Activated CD4-positive, alpha-beta T cell treated with anti-CD3 and anti-CD28 coated beads, Interleukin-2, amount 10 ng/mL, durations not matched to agents 7 days and 5 days (primary cell): Measurements from ENCODE around the gene SOX1. TPM values are rescaled to one million over a fixed set of nuclear protein-coding genes. Genes with fewer than 3 reads are reported as not detected.

Source experiments
- CTCF ChIA-PET: fragments of 350-600 bp; sonication (Branson Sonifier 250); formaldehyde crosslinking; loops from one replicate; lab custom pipeline; 2021; ENCODE audit warnings: antibody characterized with exemption; lab: Charles Lee
- POLR2A ChIA-PET: fragments of 350-600 bp; sonication (Branson Sonifier 250); formaldehyde crosslinking; loops from one replicate; lab custom pipeline; 2021; ENCODE audit warnings: antibody characterized with exemption; lab: Charles Lee
- DNase-seq: peaks from one replicate; pipeline ENCODE4 v3.0.0-alpha.2; 2020
- H3K27ac Mint-ChIP-seq: one replicate; pipeline ENCODE4 v1.8.0; 2021; ENCODE audit warnings: mild to moderate bottlenecking, moderate library complexity, mixed read lengths
- H3K27me3 Mint-ChIP-seq: one replicate; pipeline ENCODE4 v1.8.0; 2021; ENCODE audit warnings: mixed read lengths
- H3K36me3 Mint-ChIP-seq: one replicate; pipeline ENCODE4 v1.8.0; 2021; ENCODE audit warnings: low read depth, mixed read lengths
- H3K4me1 Mint-ChIP-seq: one replicate; pipeline ENCODE4 v1.8.0; 2021; ENCODE audit warnings: mixed read lengths
- H3K4me3 Mint-ChIP-seq: one replicate; pipeline ENCODE4 v1.8.0; 2021; ENCODE audit warnings: mild to moderate bottlenecking, moderate library complexity, mixed read lengths
- H3K9me3 Mint-ChIP-seq: one replicate; pipeline ENCODE4 v1.8.0; 2021; ENCODE audit warnings: mixed read lengths
- total RNA-seq, 2 experiments: library from RNA; stranded (reverse); gene quantifications; one replicate each; pipeline ENCODE4 v1.2.3, GENCODE V29; 2021

SOX1 gene
- total RNA-seq, 2 experiments from 2014 or later, result not detected

DNA sequence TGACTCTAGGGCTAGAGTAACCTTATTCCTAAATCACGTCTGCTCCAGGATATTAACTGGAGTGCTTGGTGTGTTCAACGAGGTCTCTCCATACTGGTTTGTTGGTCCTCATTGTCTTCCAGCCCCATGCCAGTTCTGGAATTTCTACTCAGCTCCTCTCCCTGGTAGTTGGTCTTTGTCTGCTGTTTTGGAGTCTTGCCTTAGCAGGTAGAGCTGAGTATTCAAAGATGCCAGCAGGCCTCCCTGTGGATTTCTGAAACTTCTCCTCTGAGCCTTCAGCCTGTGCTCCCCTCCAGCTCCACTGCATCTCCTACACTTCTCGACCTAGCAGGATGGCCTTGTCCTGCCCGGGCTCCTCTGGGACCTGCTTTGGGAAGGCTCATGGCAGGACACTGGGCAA is 25.5 kb downstream of the SOX1 start:
- CTCF ChIA-PET, result no interaction called here
- Mint-ChIP-seq H3K4me1 (no peaks in the 10 kb centered on the region), H3K27me3 (peaks cover 2% of the 10 kb centered on the region), H3K9me3 (no peaks in the 10 kb centered on the region), H3K36me3 (no peaks in the 10 kb centered on the region), H3K27ac (no peak overlapping the region), H3K4me3 (no peak overlapping the region)
- no peak for DNase-seq
- POLR2A ChIA-PET, result no interaction called here

DNA sequence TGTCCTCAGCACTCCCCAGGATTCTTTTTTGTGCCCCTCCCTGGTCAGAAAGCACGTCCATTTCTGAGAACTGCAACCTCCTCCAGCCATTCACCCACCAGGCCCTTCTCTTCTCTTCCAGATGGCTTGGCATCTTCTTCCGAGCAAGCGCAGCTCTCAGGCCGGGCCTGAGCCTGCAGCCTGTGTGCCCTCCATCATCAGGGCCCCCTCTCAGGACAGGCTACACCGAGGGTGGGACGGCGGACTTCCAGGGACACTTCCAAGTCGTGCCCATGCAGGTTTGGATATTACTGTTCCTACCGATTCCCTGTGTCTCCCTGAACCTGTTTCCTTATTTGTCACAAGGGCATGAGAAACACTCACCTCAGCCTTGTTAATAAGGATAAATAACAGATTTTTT is 28.4 kb downstream of the SOX1 start:
- Mint-ChIP-seq H3K27ac (no peak overlapping the region), H3K9me3 (no peaks in the 10 kb centered on the region), H3K27me3 (peaks cover 3% of the 10 kb centered on the region), H3K4me1 (no peaks in the 10 kb centered on the region), H3K4me3 (no peak overlapping the region), H3K36me3 (no peaks in the 10 kb centered on the region)
- CTCF ChIA-PET, result no interaction called here
- DNase-seq, result no peak
- POLR2A ChIA-PET, result no interaction called here

DNA sequence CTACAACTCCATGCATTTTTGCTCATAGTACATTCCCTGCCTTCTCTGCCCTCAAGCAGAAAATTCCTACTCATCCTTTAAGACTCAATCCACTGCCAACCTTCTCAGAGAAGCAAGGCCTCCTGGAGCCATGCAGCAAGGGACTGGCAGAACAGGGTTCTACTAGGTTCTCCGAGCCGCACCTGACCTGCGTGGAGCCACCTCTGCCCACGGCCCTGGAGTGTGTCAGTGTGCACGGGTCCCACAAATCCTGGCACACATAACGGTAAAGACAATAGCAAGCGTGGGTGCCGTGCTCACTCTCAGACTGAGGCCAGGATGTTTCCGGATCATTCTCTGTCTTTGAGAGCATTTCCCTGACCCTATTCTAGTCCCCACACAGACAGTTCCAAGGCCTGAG is 30.0 kb downstream of the SOX1 start:
- ChIA-PET CTCF (no interaction called here), POLR2A (no interaction called here)
- no peak for DNase-seq
- no peak overlapping the region for H3K4me3 Mint-ChIP-seq
- no peaks in the 10 kb centered on the region for H3K4me1 Mint-ChIP-seq
- no peaks in the 10 kb centered on the region for H3K9me3 Mint-ChIP-seq
- H3K27ac Mint-ChIP-seq, result no peak overlapping the region
- H3K36me3 Mint-ChIP-seq, result no peaks in the 10 kb centered on the region
- H3K27me3 Mint-ChIP-seq, result peaks cover 12% of the 10 kb centered on the region

DNA sequence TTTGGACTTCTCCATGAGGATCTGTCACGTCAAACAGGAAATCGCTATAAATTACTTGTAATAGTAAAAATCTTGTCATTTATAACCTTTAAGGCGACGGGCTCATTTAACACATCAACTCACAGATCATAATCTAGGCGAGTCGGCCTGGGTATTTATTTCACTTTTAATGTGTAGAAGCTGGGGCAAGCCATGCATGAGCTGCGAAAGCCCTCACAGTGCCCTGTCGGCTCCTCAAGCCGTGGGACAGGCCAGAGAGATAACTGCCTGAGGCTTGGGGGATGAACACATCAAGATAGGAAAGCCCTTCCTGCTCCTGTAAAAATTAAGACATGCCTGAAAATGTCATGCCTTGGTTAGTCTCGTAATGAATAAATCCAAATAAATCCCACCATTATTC is 30.8 kb downstream of the SOX1 start:
- Mint-ChIP-seq H3K4me1 (no peaks in the 10 kb centered on the region), H3K36me3 (no peaks in the 10 kb centered on the region), H3K27me3 (peaks cover 20% of the 10 kb centered on the region), H3K4me3 (no peak overlapping the region), H3K27ac (no peak overlapping the region), H3K9me3 (no peaks in the 10 kb centered on the region)
- no peak for DNase-seq
- ChIA-PET CTCF (no interaction called here), POLR2A (no interaction called here)

DNA sequence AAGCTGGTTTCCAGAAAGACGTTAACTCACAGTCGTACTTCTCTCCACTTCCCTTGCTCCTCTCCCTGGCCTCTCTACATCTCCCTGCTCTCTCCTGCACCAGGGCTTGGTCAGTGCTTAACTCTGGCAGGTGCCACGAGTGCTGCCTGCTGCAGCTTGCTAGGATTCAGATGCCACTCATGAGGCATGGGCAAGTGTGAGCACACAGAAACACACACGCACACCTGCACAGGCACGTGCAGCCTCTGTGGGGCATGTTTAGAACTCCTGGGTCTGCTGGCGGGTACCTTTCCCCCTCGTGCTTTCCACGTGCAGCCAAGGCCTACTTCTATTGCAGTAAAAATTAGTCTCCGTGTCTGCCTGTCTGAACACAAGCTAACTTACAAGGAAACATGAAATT is 31.8 kb downstream of the SOX1 start:
- no peak overlapping the region for H3K27ac Mint-ChIP-seq
- H3K9me3 Mint-ChIP-seq, result no peaks in the 10 kb centered on the region
- H3K4me1 Mint-ChIP-seq, result no peaks in the 10 kb centered on the region
- H3K27me3 Mint-ChIP-seq, result peaks cover 21% of the 10 kb centered on the region
- ChIA-PET CTCF (no interaction called here), POLR2A (no interaction called here)
- no peak overlapping the region for H3K4me3 Mint-ChIP-seq
- no peaks in the 10 kb centered on the region for H3K36me3 Mint-ChIP-seq
- no peak for DNase-seq

DNA sequence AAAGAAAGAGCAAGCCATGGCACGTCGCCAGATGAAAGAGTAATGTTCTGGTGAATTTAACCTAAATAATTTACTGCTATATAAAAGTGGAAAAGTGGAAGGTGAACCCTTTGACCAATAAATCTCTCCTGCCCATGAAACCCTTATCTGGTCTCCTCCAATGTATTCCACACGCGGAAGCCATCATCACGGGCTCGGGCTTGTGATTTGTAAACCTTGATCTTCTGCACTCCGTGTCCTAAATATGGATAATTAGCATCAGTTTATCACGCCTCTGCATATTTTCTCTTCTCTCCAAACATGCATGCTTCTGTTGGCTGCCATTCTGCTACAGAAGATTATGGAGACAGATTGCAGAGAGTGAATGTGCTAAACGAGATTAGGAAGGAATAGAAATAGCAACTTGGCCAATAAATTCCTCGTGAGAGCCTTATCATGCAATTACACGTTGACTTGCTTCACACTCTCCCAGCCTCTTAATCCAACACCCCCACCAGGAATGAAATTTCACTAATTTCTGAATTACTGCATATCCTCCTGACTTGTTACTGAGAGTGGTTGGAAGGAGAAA is 34.5 kb downstream of the SOX1 start:
- DNase-seq, result no peak
- H3K36me3 Mint-ChIP-seq, result no peaks in the 10 kb centered on the region
- peaks cover 36% of the 10 kb centered on the region for H3K27me3 Mint-ChIP-seq
- H3K9me3 Mint-ChIP-seq, result no peaks in the 10 kb centered on the region
- no peak overlapping the region for H3K4me3 Mint-ChIP-seq
- H3K4me1 Mint-ChIP-seq, result no peaks in the 10 kb centered on the region
- no peak overlapping the region for H3K27ac Mint-ChIP-seq
- ChIA-PET POLR2A (no interaction called here), CTCF (no interaction called here)

DNA sequence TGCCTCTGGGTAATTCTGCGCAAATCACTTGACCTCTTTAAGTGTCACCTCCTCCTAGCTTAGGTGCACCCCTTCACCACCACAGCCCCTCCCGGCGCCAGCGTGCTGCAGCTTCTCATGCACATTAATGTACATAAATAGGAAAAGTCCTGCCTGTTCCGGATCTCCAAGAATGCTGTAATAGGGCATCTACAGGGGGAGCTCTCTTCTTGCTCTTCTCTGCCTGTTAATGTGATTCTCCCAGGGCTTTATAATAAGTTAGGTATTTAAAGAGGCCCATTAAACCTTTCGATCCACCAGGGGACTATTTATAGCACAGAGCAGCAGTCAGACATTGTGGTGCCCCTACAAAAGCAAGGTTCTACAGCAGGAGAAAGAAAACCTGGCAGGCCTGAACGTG is 35.3 kb downstream of the SOX1 start:
- Mint-ChIP-seq H3K9me3 (no peaks in the 10 kb centered on the region), H3K27me3 (peaks cover 43% of the 10 kb centered on the region)

DNA sequence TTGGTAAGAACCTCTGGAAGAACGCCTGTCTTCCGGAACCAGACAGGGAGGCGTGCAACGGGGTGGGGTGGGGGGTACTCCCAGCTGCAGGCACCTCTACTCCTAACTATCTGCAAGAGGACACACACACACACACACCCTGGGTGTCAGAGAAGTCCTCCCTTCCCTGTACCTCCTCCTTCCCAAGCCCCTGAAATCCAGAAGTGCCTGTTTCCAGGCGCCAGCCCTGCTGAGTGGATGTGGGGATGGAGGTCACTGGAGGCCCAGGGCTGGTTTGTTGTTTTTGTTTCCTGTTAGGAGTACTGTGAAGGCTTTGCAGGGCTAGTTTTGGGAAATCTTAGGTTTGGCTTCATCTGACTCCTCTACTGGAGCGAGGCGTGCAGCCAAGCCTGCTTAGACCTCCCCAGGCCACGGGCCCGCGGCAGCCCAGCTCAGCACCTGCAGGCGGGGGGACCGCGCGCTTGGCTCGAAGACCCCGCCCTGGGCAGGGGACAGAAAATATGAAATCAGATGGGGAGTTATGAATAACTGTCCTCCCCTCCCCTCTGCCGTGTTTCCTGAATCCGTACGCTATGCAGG is 36.4 kb downstream of the SOX1 start:
- H3K4me3 Mint-ChIP-seq, result no peak overlapping the region
- peaks cover 53% of the 10 kb centered on the region for H3K27me3 Mint-ChIP-seq
- H3K9me3 Mint-ChIP-seq, result no peaks in the 10 kb centered on the region
- no peak overlapping the region for H3K27ac Mint-ChIP-seq
- no peak for DNase-seq
- H3K36me3 Mint-ChIP-seq, result no peaks in the 10 kb centered on the region
- POLR2A ChIA-PET, result no interaction called here
- CTCF ChIA-PET, result no interaction called here
- no peaks in the 10 kb centered on the region for H3K4me1 Mint-ChIP-seq

More for the DNA sequence above, 35.3 kb downstream of the SOX1 start:
- no peak overlapping the region for H3K4me3 Mint-ChIP-seq
- DNase-seq, result no peak
- CTCF ChIA-PET, result interaction anchor here (0.7 kb wide), 1 partner anchor 8 kb away, joined by 3 read pairs; no protein-coding TSS in a partner anchor
- H3K4me1 Mint-ChIP-seq, result no peaks in the 10 kb centered on the region
- POLR2A ChIA-PET, result no interaction called here
- H3K27ac Mint-ChIP-seq, result no peak overlapping the region
- H3K36me3 Mint-ChIP-seq, result no peaks in the 10 kb centered on the region

DNA sequence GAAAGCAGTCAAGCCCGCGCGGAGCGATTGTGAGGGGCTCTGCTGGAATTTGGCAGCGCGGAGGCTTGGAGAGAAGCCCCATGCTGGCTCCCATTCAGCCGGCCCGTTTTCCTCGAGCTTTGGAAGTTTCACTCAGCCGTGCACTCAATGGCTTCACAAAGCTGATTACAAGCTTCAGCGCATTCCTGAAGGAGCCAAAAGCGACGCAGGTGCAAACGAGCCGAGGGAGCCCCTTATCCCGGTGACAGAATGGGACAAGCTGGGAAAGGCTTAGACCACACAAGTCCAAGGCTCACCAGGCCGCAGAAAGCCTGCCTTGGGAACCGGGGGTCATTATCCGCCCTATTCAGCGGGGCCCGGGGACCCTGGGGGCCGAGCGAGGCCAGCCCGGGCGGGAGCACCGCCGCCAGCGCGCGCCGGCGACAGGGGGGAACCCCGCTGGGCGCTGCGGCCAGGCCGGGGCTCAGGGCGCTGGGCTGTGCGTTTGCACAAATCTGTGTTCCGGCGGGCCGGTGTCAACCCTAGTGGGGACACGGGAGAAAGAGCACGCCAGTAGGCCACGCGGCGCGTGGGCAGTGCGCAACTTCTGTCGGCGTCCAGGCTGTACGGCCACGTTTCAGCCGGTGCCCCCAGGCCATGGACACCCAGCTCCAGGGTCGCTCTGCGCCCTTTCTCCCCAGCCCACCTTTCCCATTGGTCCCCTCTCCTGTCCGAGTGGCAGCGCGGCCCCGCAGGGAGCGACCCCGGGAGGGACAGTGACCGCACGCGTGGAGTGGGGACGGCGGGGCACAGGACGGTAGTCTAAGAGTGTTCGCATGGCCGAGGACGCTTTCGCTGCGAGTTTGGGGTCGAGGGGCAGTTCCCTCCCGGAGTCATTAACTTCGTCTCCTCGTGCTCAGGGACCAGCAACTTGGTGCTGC is 37.3 kb downstream of the SOX1 start:
- no peaks in the 10 kb centered on the region for H3K36me3 Mint-ChIP-seq
- no peak overlapping the region for H3K27ac Mint-ChIP-seq
- H3K27me3 Mint-ChIP-seq, result peaks cover 57% of the 10 kb centered on the region
- POLR2A ChIA-PET, result no interaction called here
- DNase-seq, result no peak
- CTCF ChIA-PET, result no interaction called here
- no peak overlapping the region for H3K4me3 Mint-ChIP-seq
- H3K4me1 Mint-ChIP-seq, result no peaks in the 10 kb centered on the region
- H3K9me3 Mint-ChIP-seq, result no peaks in the 10 kb centered on the region

DNA sequence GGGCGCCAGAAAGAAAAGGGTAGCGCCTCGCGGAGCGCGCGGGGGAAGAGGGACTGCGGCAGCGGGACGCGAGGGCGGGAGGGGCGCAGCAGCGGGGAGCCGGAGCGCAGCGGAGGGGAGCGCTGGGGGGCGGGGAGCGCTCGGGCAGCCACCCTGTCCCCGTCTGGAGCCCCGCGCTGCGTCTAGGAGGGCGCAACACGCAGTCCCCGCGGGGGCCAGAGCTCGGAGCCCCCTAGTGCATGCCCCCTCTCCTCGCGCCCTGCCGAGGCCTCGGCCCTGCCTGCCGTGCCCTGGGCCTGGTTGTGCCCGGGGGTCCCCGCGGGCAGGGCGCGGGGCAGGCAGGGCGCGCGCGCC is 37.9 kb downstream of the SOX1 start:
- Mint-ChIP-seq H3K4me3 (no peak overlapping the region), H3K4me1 (no peaks in the 10 kb centered on the region), H3K27ac (no peak overlapping the region), H3K36me3 (no peaks in the 10 kb centered on the region), H3K9me3 (no peaks in the 10 kb centered on the region), H3K27me3 (peaks cover 60% of the 10 kb centered on the region)
- DNase-seq, result no peak
- POLR2A ChIA-PET, result no interaction called here
- CTCF ChIA-PET, result no interaction called here

DNA sequence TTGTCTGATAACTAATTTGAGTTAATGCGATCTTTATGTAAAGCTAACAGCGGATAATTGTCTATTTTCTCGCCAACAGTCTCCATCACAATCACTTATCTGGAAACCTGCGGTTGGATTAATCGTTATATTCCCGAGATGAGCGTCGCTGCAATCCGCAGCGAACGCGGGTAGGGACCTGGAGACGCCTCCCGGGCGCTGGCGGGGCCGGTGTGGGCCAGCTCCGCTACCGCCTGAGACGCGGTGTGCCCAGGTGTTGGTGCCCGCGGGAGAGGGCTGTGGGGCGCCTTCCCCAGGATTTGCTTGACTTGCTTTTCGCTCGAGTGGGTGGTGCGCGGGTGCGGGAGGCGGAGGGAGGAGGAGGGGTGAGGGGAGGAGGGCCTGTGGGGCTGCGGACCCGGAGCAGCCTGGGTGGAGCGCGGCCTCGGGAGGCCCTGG is 38.3 kb downstream of the SOX1 start:
- POLR2A ChIA-PET, result no interaction called here
- CTCF ChIA-PET, result no interaction called here
- Mint-ChIP-seq H3K36me3 (no peaks in the 10 kb centered on the region), H3K4me1 (no peaks in the 10 kb centered on the region), H3K27me3 (peaks cover 62% of the 10 kb centered on the region), H3K27ac (no peak overlapping the region), H3K4me3 (no peak overlapping the region), H3K9me3 (no peaks in the 10 kb centered on the region)
- DNase-seq, result no peak

DNA sequence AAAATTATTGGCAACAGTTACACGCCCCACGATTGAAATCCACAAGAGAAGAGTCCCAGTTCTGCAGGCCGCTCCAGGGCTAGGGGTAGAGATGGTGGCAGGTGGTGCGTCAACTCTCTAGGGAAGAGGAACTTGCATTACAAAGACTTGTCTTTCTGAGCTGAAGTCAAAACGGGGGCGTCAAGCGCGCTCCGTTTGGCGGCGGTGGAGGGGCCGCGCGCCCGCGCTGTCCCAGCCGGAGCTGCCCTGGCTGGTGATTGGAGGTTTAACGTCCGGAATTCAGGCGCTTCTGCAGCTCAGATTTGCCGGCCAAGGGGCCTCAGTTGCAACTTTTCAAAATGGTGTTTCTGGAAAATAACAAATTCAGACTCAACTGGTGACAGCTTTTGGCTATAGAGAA is 38.9 kb downstream of the SOX1 start:
- H3K36me3 Mint-ChIP-seq, result no peaks in the 10 kb centered on the region
- H3K4me1 Mint-ChIP-seq, result no peaks in the 10 kb centered on the region
- H3K4me3 Mint-ChIP-seq, result no peak overlapping the region
- DNase-seq, result no peak
- no peaks in the 10 kb centered on the region for H3K9me3 Mint-ChIP-seq
- ChIA-PET POLR2A (interaction anchor here (0.7 kb wide), 1 partner anchor 65 kb away, joined by 3 read pairs; no protein-coding TSS in a partner anchor), CTCF (no interaction called here)
- H3K27ac Mint-ChIP-seq, result no peak overlapping the region
- peaks cover 62% of the 10 kb centered on the region for H3K27me3 Mint-ChIP-seq

DNA sequence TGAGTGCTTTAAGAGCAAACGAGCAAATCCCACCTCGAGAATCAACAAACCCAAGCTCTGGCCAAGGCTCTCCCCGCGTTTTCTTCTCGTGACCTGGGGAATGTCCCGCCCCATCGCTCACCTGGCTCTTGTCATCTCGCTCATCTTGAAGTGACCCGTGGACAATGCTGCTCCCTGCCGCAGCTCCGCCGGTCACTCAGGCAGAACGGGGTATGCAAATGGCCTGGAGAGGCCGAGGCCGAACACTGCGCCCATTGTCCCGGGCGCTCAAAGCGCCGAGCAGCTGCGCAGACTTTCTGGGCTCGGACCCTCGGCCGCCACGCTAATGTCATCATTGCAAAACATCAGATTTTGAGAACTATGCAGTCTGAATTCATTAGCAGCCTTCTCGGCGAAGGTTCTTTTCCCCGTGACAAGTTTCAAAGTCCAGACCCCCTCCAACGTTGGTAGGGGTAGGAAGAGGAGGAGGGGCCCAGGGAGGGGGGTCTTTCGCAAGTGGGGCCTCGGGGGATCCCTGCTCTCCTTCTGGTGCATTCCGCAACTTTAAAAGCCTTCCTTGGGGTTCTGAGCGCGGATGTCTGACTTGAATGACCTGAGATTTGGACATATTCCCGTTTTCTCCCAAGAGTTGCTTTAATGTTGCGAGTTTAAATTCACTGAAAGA is 39.7 kb downstream of the SOX1 start:
- Mint-ChIP-seq H3K4me3 (no peak overlapping the region), H3K27me3 (peaks cover 62% of the 10 kb centered on the region), H3K9me3 (no peaks in the 10 kb centered on the region), H3K27ac (no peak overlapping the region), H3K4me1 (no peaks in the 10 kb centered on the region), H3K36me3 (no peaks in the 10 kb centered on the region)
- no peak for DNase-seq
- ChIA-PET POLR2A (no interaction called here), CTCF (no interaction called here)
